HepG2 (cell line): ENCODE results near the gene CELF2. TPM values are rescaled to one million over a fixed set of nuclear protein-coding genes. Genes with fewer than 3 reads are reported as not detected.

Experiments
- ATAC-seq: fragments of 200-7000 bp; cut with Tn5 transposase; 3 replicates; pipeline ENCODE4 v1.9.1; 2020; ENCODE audit warnings: mild to moderate bottlenecking, moderate library complexity
- BruUV-seq: library from RNA; stranded (reverse); fragments of 400-500 nt; replicated peaks from 2 replicates; lab custom pipeline; 2021; lab: Mats Ljungman, UMichigan
- CTCF ChIA-PET: fragments of 300-600 bp; formaldehyde crosslinking; extraction: SDS; loops from one replicate; lab custom pipeline; 2021; ENCODE audit warnings: low total read pairs, inconsistent platforms, low intra/inter-chr PET ratio; lab: Yijun Ruan, JAX
- POLR2A ChIA-PET: fragments of 350-600 bp; sonication (Branson Sonifier 250); formaldehyde crosslinking; loops from one replicate; lab custom pipeline; 2020; ENCODE audit warnings: antibody characterized with exemption, inconsistent platforms; lab: Yijun Ruan, JAX
- DNase-seq: peaks from one replicate; pipeline ENCODE4 v3.0.0-alpha.2; 2015; ENCODE audit warnings: low spot score
- FAIRE-seq: peaks from 3 replicates; lab custom pipeline; 2011; peaks lifted over from hg19 to GRCh38; lab: Jason Lieb, UNC
- H2AFZ ChIP-seq: one replicate; pipeline ENCODE4 v1.6.1; 2011; ENCODE audit warnings: low read length, inconsistent platforms
- H3K27ac ChIP-seq: fragments of 300-600 bp; 3 replicates; pipeline ENCODE4 v1.8.0; 2011; ENCODE audit warnings: mixed run types, mild to moderate bottlenecking, mixed read lengths, low read length, inconsistent platforms; ENCODE audit not compliant: insufficient read depth; ENCODE audit errors: extremely low read length
- H3K27me3 ChIP-seq, 2 experiments: fragments of 200-600 bp in 1 of 2; 2 replicates in 1 of 2; 3 replicates in 1 of 2; pipeline versions ENCODE4 v1.6.0 to v1.8.0; 2011; ENCODE audit warnings: low read length in 2 of 2, mild to moderate bottlenecking in 2 of 2, moderate library complexity in 2 of 2, inconsistent platforms in 1 of 2; ENCODE audit not compliant: insufficient read depth in 2 of 2, control insufficient read depth in 1 of 2
- H3K36me3 ChIP-seq, 2 experiments: fragments of 200-600 bp in 1 of 2; replicated peaks in 1 of 2; 2 replicates in 1 of 2; 3 replicates in 1 of 2; pipeline versions ENCODE4 v1.5.1 to v1.8.0; 2011; ENCODE audit warnings: low read length in 2 of 2, inconsistent platforms in 1 of 2; ENCODE audit not compliant: insufficient read depth in 2 of 2, control insufficient read depth in 1 of 2
- H3K4me1 ChIP-seq: 2 replicates; pipeline ENCODE4 v1.5.1; 2012; ENCODE audit warnings: low read length, inconsistent platforms; ENCODE audit not compliant: insufficient read depth
- H3K4me2 ChIP-seq: 2 replicates; pipeline ENCODE4 v1.6.0; 2011; ENCODE audit warnings: low read depth, low read length, inconsistent platforms
- H3K4me3 ChIP-seq, 3 experiments: fragments of 200-600 bp in 1 of 3; sonication (generic), shearing (Covaris generic) in 1 of 3; replicated peaks in 1 of 3; 2 replicates each; pipeline ENCODE4 v1.5.1; 2011 to 2016; ENCODE audit warnings: low read length in 3 of 3, inconsistent platforms in 2 of 3, low read depth in 2 of 3, mild to moderate bottlenecking in 2 of 3, control low read depth in 1 of 3, mixed read lengths in 1 of 3; ENCODE audit not compliant: insufficient read depth in 1 of 3
- H3K79me2 ChIP-seq: one replicate; pipeline ENCODE4 v1.6.1; 2011; ENCODE audit warnings: low read length, inconsistent platforms; ENCODE audit not compliant: insufficient read depth
- H3K9ac ChIP-seq: 2 replicates; pipeline ENCODE4 v1.6.0; 2011; ENCODE audit warnings: mild to moderate bottlenecking, low read depth, low read length, inconsistent platforms; ENCODE audit not compliant: insufficient read depth
- H3K9me3 ChIP-seq: 2 replicates; pipeline ENCODE4 v1.5.1; 2012; ENCODE audit warnings: mild to moderate bottlenecking, low read length
- H4K20me1 ChIP-seq: 2 replicates; pipeline ENCODE4 v1.6.0; 2011; ENCODE audit warnings: inconsistent platforms, mild to moderate bottlenecking, low read length, moderate library complexity; ENCODE audit not compliant: insufficient read depth
- AGO1 ChIP-seq: fragments of 200-400 bp; formaldehyde crosslinking; IDR thresholded peaks from 2 replicates; pipeline ENCODE4 v1.6.1; 2017; ENCODE audit warnings: mild to moderate bottlenecking, low read depth, low read length, moderate library complexity; ENCODE audit not compliant: poor library complexity, severe bottlenecking
- HIVEP1 ChIP-seq: sonication (generic); formaldehyde crosslinking; IDR thresholded peaks from 2 replicates; pipeline ENCODE4 v1.4.0; 2020; ENCODE audit warnings: mild to moderate bottlenecking, missing genetic modification reagents
- HNRNPUL1 ChIP-seq: fragments of 200-400 bp; formaldehyde crosslinking; IDR thresholded peaks from 2 replicates; pipeline ENCODE4 v1.6.1; 2017; ENCODE audit warnings: low read depth, mild to moderate bottlenecking, low read length, moderate library complexity
- MED8 ChIP-seq: sonication (generic); formaldehyde crosslinking; IDR thresholded peaks from 2 replicates; pipeline ENCODE4 v1.8.1; 2023; ENCODE audit warnings: mild to moderate bottlenecking, missing genetic modification reagents; ENCODE audit not compliant: insufficient replicate concordance
- PAF1 ChIP-seq: IDR thresholded peaks from 2 replicates; pipeline ENCODE4 v1.6.1; 2016; ENCODE audit warnings: missing genetic modification reagents, missing compliant biosample characterization
- REST ChIP-seq, 2 experiments: IDR thresholded peaks; 2 replicates each; pipeline ENCODE4 v1.6.1; 2011 to 2012; ENCODE audit warnings: low read length in 2 of 2, borderline replicate concordance in 1 of 2, low read depth in 1 of 2, mild to moderate bottlenecking in 1 of 2, moderate library complexity in 1 of 2
- SOX6 ChIP-seq, 2 experiments: fragments of 450-650 bp in 1 of 2; sonication (generic) in 1 of 2; formaldehyde crosslinking in 1 of 2; IDR thresholded peaks; 2 replicates each; pipeline versions ENCODE4 v1.4.0 to v1.6.1; 2017 to 2020; ENCODE audit warnings: antibody characterized with exemption in 1 of 2, mild to moderate bottlenecking in 1 of 2, missing genetic modification reagents in 1 of 2
- ZBTB42 ChIP-seq: sonication (generic); formaldehyde crosslinking; IDR thresholded peaks from 2 replicates; pipeline ENCODE4 v1.5.0; 2020; ENCODE audit warnings: mild to moderate bottlenecking, missing genetic modification reagents
- ZNF10 ChIP-seq: sonication (generic); formaldehyde crosslinking; IDR thresholded peaks from 2 replicates; pipeline ENCODE4 v1.4.0; 2020; ENCODE audit warnings: mild to moderate bottlenecking, low read depth, missing genetic modification reagents, borderline replicate concordance
- ZNF510 ChIP-seq: sonication (generic); formaldehyde crosslinking; IDR thresholded peaks from 2 replicates; pipeline ENCODE4 v1.4.0; 2020; ENCODE audit warnings: low read depth, mild to moderate bottlenecking, missing genetic modification reagents
- ZNF557 ChIP-seq: sonication (generic); formaldehyde crosslinking; IDR thresholded peaks from 2 replicates; pipeline ENCODE4 v1.4.0; 2020; ENCODE audit warnings: missing genetic modification reagents
- ZNF614 ChIP-seq: IDR thresholded peaks from 2 replicates; pipeline ENCODE4 v1.6.1; 2018; ENCODE audit warnings: missing biosample characterization, missing genetic modification reagents, inconsistent platforms, borderline replicate concordance
- ZNF766 ChIP-seq: sonication (generic); formaldehyde crosslinking; IDR thresholded peaks from 2 replicates; pipeline ENCODE4 v1.5.0; 2020; ENCODE audit warnings: missing genetic modification reagents, borderline replicate concordance
- ZNF768 ChIP-seq: sonication (generic); formaldehyde crosslinking; IDR thresholded peaks from 2 replicates; pipeline ENCODE4 v1.4.0; 2020; ENCODE audit warnings: missing genetic modification reagents
- whole genome bisulfite sequencing: methylation state at CpG from one replicate; pipeline ENCODE4 v1.1.6; 2017; ENCODE audit warnings: low lambda C conversion rate; 5-methylcytosine and 5-hydroxymethylcytosine counted together
- in situ Hi-C: cut with HindIII; loops from 2 replicates; pipeline ENCODE4 v1.10.0; 2017; ENCODE audit warnings: low pct_unique_long_range_greater_than_20kb; ENCODE audit not compliant: extremely low pct_ligation_motif_present
- intact Hi-C: fragments of 100-400 bp; cut with micrococcal nuclease; formaldehyde crosslinking; loops from one replicate; pipeline ENCODE4 v1.10.0; 2022; ENCODE audit not compliant: unreplicated experiment
- polyA plus RNA-seq, 8 experiments: library from polyadenylated mRNA; depleted of rRNA in 3 of 8; stranded (reverse) in 7 of 8; unstranded in 1 of 8; fragments of >200 nt; fragmentation: Illumina TruSeq in 4 of 8; extraction: Trizol in 4 of 8; gene quantifications; 2 replicates each; pipeline versions ENCODE4 v1.2.1 to v1.2.3, GENCODE V29; 2011 to 2016; ENCODE audit warnings: low read depth in 4 of 8, missing spikeins in 1 of 8, mixed read lengths in 1 of 8; ENCODE audit not compliant: insufficient read depth in 1 of 8
- total RNA-seq, 5 experiments: library from RNA; depleted of rRNA; stranded (reverse); fragments of >200 nt; fragmentation: Illumina TruSeq; extraction: Trizol; gene quantifications; 2 replicates each; pipeline ENCODE4 v1.2.3, GENCODE V29; 2016; ENCODE audit warnings: low read depth in 1 of 5
- TF ChIP-seq, protein P1 (sequence below): sonication (generic); formaldehyde crosslinking; IDR thresholded peaks from 2 replicates; pipeline ENCODE4 v1.4.0; 2020; ENCODE audit warnings: mild to moderate bottlenecking, missing genetic modification reagents
- TF ChIP-seq, protein P2 (sequence below): sonication (generic); formaldehyde crosslinking; IDR thresholded peaks from 2 replicates; pipeline ENCODE4 v1.4.0; 2020; ENCODE audit warnings: mild to moderate bottlenecking, missing genetic modification reagents

Gene CELF2
- total and polyA plus RNA-seq, 2 of the 13 experiments (the other 11 are each of a cell fraction or from before 2014, with no cell fraction given): not detected

DNA sequence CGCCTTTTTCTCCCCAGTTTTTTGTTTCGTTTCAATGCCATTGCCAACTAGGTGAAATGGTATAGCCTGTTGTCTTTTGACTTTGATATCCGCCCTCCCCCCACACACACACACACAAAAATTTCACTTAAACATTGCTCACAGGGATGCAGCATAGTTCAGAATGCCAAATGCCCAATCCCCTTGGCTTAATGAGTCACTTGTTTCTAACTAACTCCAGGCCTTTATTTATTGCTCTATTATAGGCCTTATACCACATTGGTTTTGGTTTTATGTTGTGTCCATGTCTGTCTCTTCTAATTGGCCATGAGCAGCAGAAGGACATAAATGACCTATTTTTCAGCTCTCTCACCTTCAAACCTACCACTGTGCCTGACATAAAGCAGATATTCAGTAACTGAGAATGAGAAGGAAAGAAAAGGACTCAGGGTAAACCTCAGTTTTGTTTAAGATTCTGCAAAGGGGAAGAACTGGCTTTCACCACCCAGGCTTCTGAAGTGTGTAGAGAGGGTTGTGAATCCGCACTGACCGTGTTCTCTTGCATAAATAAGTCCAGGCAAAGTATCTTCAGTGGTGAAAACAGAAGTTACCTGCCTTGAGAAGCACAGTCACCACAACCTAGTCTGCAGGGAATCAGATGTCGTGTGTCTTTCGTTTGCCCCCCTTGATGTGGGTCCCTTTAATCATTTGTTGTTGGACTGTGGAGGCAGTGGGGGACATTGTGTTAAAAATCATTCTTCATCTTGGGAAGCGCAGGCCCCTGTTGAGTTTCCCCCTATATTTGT, 139.8 kb downstream of the CELF2 start:
- ChIA-PET CTCF (no interaction called here), POLR2A (no interaction called here)
- no TSS peak for BruUV-seq
- no peak overlapping the region for H3K4me2 ChIP-seq
- no peaks in the 10 kb centered on the region for H4K20me1 ChIP-seq
- ATAC-seq: no peak
- H3K4me3 ChIP-seq: no peak overlapping the region
- no peaks in the 10 kb centered on the region for H3K79me2 ChIP-seq
- 11% methylated on average over 8 of the region's 8 CpGs for WGBS
- no peak overlapping the region for H2AFZ ChIP-seq
- no peaks in the 10 kb centered on the region for H3K36me3 ChIP-seq
- H3K9me3 ChIP-seq: no peaks in the 10 kb centered on the region
- intact Hi-C loops (no loop called here), in situ Hi-C loops (no loop called here)
- no peak overlapping the region for H3K9ac ChIP-seq
- no peaks in the 10 kb centered on the region for H3K4me1 ChIP-seq
- no peak for FAIRE-seq
- no peak overlapping the region for H3K27ac ChIP-seq
- no peaks in the 10 kb centered on the region for H3K27me3 ChIP-seq
- TF ChIP-seq PAF1 (CRISPR knock-in tag) (no peak), ZNF557 (CRISPR knock-in tag) (no peak), ZBTB42 (no peak), HNRNPUL1 (no peak), REST (IDR thresholded peaks at IDR 0.05; ENCODE audit: borderline replicate concordance in 1 of 2, low read depth in 1 of 2, low read length in 2 of 2) (no peak), ZNF10 (CRISPR knock-in tag) (no peak), AGO1 (no peak), HIVEP1 (CRISPR knock-in tag) (no peak), ZNF766 (no peak), ZNF510 (CRISPR knock-in tag) (no peak), ZNF614 (CRISPR knock-in tag) (no peak), SOX6 (IDR thresholded peaks at IDR 0.05) (no peak), SOX6 (CRISPR knock-in tag; IDR thresholded peaks at IDR 0.05) (no peak), ZNF768 (CRISPR knock-in tag) (no peak), MED8 (no peak)
- TF ChIP-seq, protein P1, sequence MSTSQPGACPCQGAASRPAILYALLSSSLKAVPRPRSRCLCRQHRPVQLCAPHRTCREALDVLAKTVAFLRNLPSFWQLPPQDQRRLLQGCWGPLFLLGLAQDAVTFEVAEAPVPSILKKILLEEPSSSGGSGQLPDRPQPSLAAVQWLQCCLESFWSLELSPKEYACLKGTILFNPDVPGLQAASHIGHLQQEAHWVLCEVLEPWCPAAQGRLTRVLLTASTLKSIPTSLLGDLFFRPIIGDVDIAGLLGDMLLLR (CRISPR knock-in tag): no peak
- TF ChIP-seq, protein P2, sequence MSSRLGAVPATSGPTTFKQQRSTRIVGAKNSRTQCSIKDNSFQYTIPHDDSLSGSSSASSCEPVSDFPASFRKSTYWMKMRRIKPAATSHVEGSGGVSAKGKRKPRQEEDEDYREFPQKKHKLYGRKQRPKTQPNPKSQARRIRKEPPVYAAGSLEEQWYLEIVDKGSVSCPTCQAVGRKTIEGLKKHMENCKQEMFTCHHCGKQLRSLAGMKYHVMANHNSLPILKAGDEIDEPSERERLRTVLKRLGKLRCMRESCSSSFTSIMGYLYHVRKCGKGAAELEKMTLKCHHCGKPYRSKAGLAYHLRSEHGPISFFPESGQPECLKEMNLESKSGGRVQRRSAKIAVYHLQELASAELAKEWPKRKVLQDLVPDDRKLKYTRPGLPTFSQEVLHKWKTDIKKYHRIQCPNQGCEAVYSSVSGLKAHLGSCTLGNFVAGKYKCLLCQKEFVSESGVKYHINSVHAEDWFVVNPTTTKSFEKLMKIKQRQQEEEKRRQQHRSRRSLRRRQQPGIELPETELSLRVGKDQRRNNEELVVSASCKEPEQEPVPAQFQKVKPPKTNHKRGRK (CRISPR knock-in tag): no peak
- no peak for DNase-seq
